22Rv1 (cell line): ENCODE results near the gene CAPG.

Source experiments
- CTCF ChIP-seq: fragments of 450-650 bp; IDR thresholded peaks from 2 replicates; pipeline ENCODE4 v1.5.1; 2017; ENCODE audit warnings: mild to moderate bottlenecking
- ZFX ChIP-seq: fragments of 450-650 bp; IDR thresholded peaks from 2 replicates; pipeline ENCODE4 v1.6.1; 2017; ENCODE audit warnings: antibody characterized with exemption, borderline replicate concordance

GRCh38 chr2:85394976-85395375 is 15.2 kb downstream of the CAPG start:
- TF ChIP-seq CTCF (no peak), ZFX (no peak)
